HCT116 (cell line): Measurements from ENCODE around the gene GRIK1. TPM values are rescaled to one million over a fixed set of nuclear protein-coding genes. Genes with fewer than 3 reads are reported as not detected.

Source experiments
- ATAC-seq: fragments of 200-7000 bp; cut with Tn5 transposase; 2 replicates; pipeline ENCODE4 v1.9.1; 2020; ENCODE audit warnings: mild to moderate bottlenecking, moderate library complexity
- BruUV-seq: library from RNA; stranded (reverse); fragments of 400-500 nt; replicated peaks from 2 replicates; lab custom pipeline; 2021; lab: Mats Ljungman, UMichigan
- CTCF ChIA-PET: fragments of 300-600 bp; sonication (Branson Sonifier 250); formaldehyde crosslinking; loops from one replicate; lab custom pipeline; 2021; ENCODE audit warnings: antibody characterized with exemption; lab: Charles Lee
- POLR2A ChIA-PET: fragments of 300-600, 350-600 bp; sonication (Branson Sonifier 250); formaldehyde crosslinking; loops from one replicate; lab custom pipeline; 2021; ENCODE audit warnings: antibody characterized with exemption; lab: Charles Lee
- RAD21 ChIA-PET, 2 experiments: fragments of 300-600 bp; sonication (Branson Sonifier 250); formaldehyde crosslinking; loops; one replicate each; lab custom pipeline; 2023; ENCODE audit warnings: low total read pairs in 2 of 2; ENCODE audit not compliant: uncharacterized antibody in 2 of 2, unreplicated experiment in 2 of 2, low non-redundant PET in 1 of 2; lab: Charles Lee
- DNase-seq: peaks from one replicate; pipeline ENCODE4 v3.0.0-alpha.2; 2010; ENCODE audit warnings: low read depth, low spot score
- H2AFZ ChIP-seq: fragments of 200-600 bp; shearing (Covaris generic), sonication (generic); 2 replicates; pipeline ENCODE4 v1.6.1; 2017; ENCODE audit warnings: low read depth, mixed run types, mixed read lengths, antibody characterized with exemption, low read length; ENCODE audit not compliant: poor library complexity, severe bottlenecking
- H3K27ac ChIP-seq: 2 replicates; pipeline ENCODE4 v1.5.1; 2012; ENCODE audit warnings: low read depth, low read length
- H3K27me3 ChIP-seq: fragments of 200-600 bp; sonication (generic); 2 replicates; pipeline ENCODE4 v1.6.1; 2016; ENCODE audit warnings: mixed run types, low read length, mixed read lengths; ENCODE audit not compliant: insufficient read depth
- H3K36me3 ChIP-seq, 2 experiments: fragments of 200-500 bp in 1 of 2; fragments of 200-600 bp in 1 of 2; sonication (Bioruptor generic) in 1 of 2; sonication (generic) in 1 of 2; 2 replicates each; pipeline versions ENCODE4 v1.5.1 to v1.6.1; 2014 to 2016; ENCODE audit warnings: low read length in 2 of 2, inconsistent platforms in 1 of 2, mixed read lengths in 1 of 2, mixed run types in 1 of 2; ENCODE audit not compliant: insufficient read depth in 2 of 2, control insufficient read depth in 1 of 2
- H3K4me1 ChIP-seq, 2 experiments: fragments of 200-600 bp in 1 of 2; sonication (generic) in 1 of 2; 2 replicates each; pipeline versions ENCODE4 v1.5.1 to v1.6.1; 2012 to 2017; ENCODE audit warnings: low read length in 2 of 2, inconsistent platforms in 1 of 2, mild to moderate bottlenecking in 1 of 2, mixed read lengths in 1 of 2, mixed run types in 1 of 2, moderate library complexity in 1 of 2; ENCODE audit not compliant: insufficient read depth in 2 of 2, control insufficient read depth in 1 of 2
- H3K4me2 ChIP-seq: fragments of 200-600 bp; sonication (generic); 2 replicates; pipeline ENCODE4 v1.6.1; 2017; ENCODE audit warnings: mixed run types, low read length, mixed read lengths
- H3K4me3 ChIP-seq, 2 experiments: fragments of 200-600 bp in 1 of 2; sonication (generic) in 1 of 2; replicated peaks in 1 of 2; 2 replicates each; pipeline ENCODE4 v1.5.1; 2011 to 2016; ENCODE audit warnings: low read length in 2 of 2, control low read depth in 1 of 2, low read depth in 1 of 2, mild to moderate bottlenecking in 1 of 2, mixed read lengths in 1 of 2, mixed run types in 1 of 2
- H3K79me2 ChIP-seq: fragments of 200-600 bp; sonication (generic); 2 replicates; pipeline ENCODE4 v1.6.1; 2017; ENCODE audit warnings: mild to moderate bottlenecking, mixed run types, low read length, moderate library complexity, mixed read lengths; ENCODE audit not compliant: insufficient read depth
- H3K9ac ChIP-seq: fragments of 200-600 bp; sonication (generic); 2 replicates; pipeline ENCODE4 v1.6.1; 2016; ENCODE audit warnings: low read length, mixed read lengths
- H3K9me2 ChIP-seq: fragments of 200-600 bp; sonication (generic), shearing (Covaris generic); 2 replicates; pipeline ENCODE4 v1.6.1; 2017; ENCODE audit warnings: mixed run types, mild to moderate bottlenecking, moderate library complexity; ENCODE audit not compliant: insufficient read depth
- H3K9me3 ChIP-seq, 2 experiments: fragments of 200-500 bp in 1 of 2; fragments of 200-600 bp in 1 of 2; sonication (Bioruptor generic) in 1 of 2; sonication (generic) in 1 of 2; 2 replicates each; pipeline ENCODE4 v1.6.1; 2014 to 2017; ENCODE audit warnings: low read length in 2 of 2, mixed read lengths in 2 of 2, inconsistent platforms in 1 of 2, low read depth in 1 of 2, mild to moderate bottlenecking in 1 of 2, mixed run types in 1 of 2, moderate library complexity in 1 of 2; ENCODE audit not compliant: control insufficient read depth in 1 of 2, insufficient read depth in 1 of 2
- H4K20me1 ChIP-seq: fragments of 200-600 bp; sonication (generic), shearing (Covaris generic); 2 replicates; pipeline ENCODE4 v1.6.1; 2017; ENCODE audit warnings: mixed run types, mild to moderate bottlenecking, moderate library complexity; ENCODE audit not compliant: insufficient read depth
- CEBPB ChIP-seq: IDR thresholded peaks from 2 replicates; pipeline ENCODE4 v1.6.1; 2012; ENCODE audit warnings: low read depth
- CTCF ChIP-seq, 3 experiments: fragments of 200-600 bp in 1 of 3; sonication (generic) in 1 of 3; IDR thresholded peaks in 2 of 3; conservative IDR thresholded peaks in 1 of 3; 2 replicates each; pipeline ENCODE4 v1.5.1; 2012 to 2017; ENCODE audit warnings: low read depth in 2 of 3, low read length in 2 of 3, antibody characterized with exemption in 1 of 3, borderline replicate concordance in 1 of 3, control low read depth in 1 of 3, mild to moderate bottlenecking in 1 of 3, mixed read lengths in 1 of 3, mixed run types in 1 of 3, moderate library complexity in 1 of 3; ENCODE audit not compliant: insufficient read depth in 1 of 3
- EZH2 ChIP-seq: fragments of 200-600 bp; sonication (generic); IDR thresholded peaks from 2 replicates; pipeline ENCODE4 v1.6.1; 2017; ENCODE audit warnings: antibody characterized with exemption, mixed run types
- EZH2phosphoT487 ChIP-seq: fragments of 200-600 bp; IDR thresholded peaks from 2 replicates; pipeline ENCODE4 v1.6.1; 2018; ENCODE audit warnings: antibody characterized with exemption, borderline replicate concordance
- POLR2AphosphoS5 ChIP-seq: IDR thresholded peaks from 2 replicates; pipeline ENCODE4 v1.6.1; 2011; ENCODE audit warnings: mild to moderate bottlenecking, low read depth, low read length, moderate library complexity
- RAD21 ChIP-seq: IDR thresholded peaks from 2 replicates; pipeline ENCODE4 v1.6.1; 2012; ENCODE audit warnings: low read depth, mild to moderate bottlenecking
- TCF7L2 ChIP-seq: IDR thresholded peaks from 2 replicates; pipeline ENCODE4 v1.7.0; 2011; ENCODE audit warnings: borderline replicate concordance, inconsistent platforms; ENCODE audit not compliant: insufficient read depth, insufficient read length; ENCODE audit errors: extremely low read depth
- YY1 ChIP-seq: IDR thresholded peaks from 2 replicates; pipeline ENCODE4 v1.6.1; 2011; ENCODE audit warnings: low read length, low read depth, moderate library complexity, mild to moderate bottlenecking; ENCODE audit not compliant: insufficient replicate concordance; ENCODE audit errors: extremely low read depth
- intact Hi-C: fragments of 100-400 bp; cut with micrococcal nuclease; formaldehyde crosslinking; loops from 2 replicates; pipeline ENCODE4 v1.10.0; 2022
- total RNA-seq: library from RNA; stranded (reverse); gene quantifications from one replicate; pipeline ENCODE4 v1.2.1, GENCODE V29; 2021; ENCODE audit not compliant: unreplicated experiment
- TF ChIP-seq, protein P1 (sequence below): IDR thresholded peaks from 2 replicates; pipeline ENCODE4 v1.6.1; 2012; ENCODE audit warnings: low read depth

The GRIK1 gene
- total RNA-seq, 1 experiment from 2014 or later: not detected

GRCh38 chr21:29832217-29832616 is 107.6 kb downstream of the GRIK1 start:
- Histone ChIP-seq H3K36me3 (no peaks in the 10 kb centered on the region), H3K79me2 (no peaks in the 10 kb centered on the region), H3K27ac (no peak overlapping the region), H3K9me2 (no peaks in the 10 kb centered on the region), H2AFZ (no peak overlapping the region), H4K20me1 (no peaks in the 10 kb centered on the region), H3K9me3 (peaks cover 8 to 13% of the 10 kb centered on the region in 2 experiments; a peak in 2 of 4 replicates), H3K4me2 (no peak overlapping the region), H3K9ac (no peak overlapping the region), H3K4me1 (no peaks in the 10 kb centered on the region), H3K4me3 (no peak overlapping the region), H3K27me3 (no peaks in the 10 kb centered on the region)
- intact Hi-C loops: no loop called here
- BruUV-seq: no TSS peak
- DNase-seq (no peak), ATAC-seq (no peak)
- RAD21 ChIA-PET: no interaction called here
- POLR2A ChIA-PET: no interaction called here
- CTCF ChIA-PET: no interaction called here
- TF ChIP-seq EZH2phosphoT487 (no peak), EZH2 (no peak), YY1 (no peak), RAD21 (no peak), TCF7L2 (no peak), CEBPB (no peak), CTCF (IDR thresholded peaks at IDR 0.05 in 2 of 3, conservative IDR thresholded peaks at IDR 0.05 in 1 of 3; ENCODE audit: borderline replicate concordance in 1 of 3, insufficient read depth in 1 of 3, low read depth in 2 of 3, low read length in 2 of 3) (no peak), POLR2AphosphoS5 (no peak)
- TF ChIP-seq, protein P1, sequence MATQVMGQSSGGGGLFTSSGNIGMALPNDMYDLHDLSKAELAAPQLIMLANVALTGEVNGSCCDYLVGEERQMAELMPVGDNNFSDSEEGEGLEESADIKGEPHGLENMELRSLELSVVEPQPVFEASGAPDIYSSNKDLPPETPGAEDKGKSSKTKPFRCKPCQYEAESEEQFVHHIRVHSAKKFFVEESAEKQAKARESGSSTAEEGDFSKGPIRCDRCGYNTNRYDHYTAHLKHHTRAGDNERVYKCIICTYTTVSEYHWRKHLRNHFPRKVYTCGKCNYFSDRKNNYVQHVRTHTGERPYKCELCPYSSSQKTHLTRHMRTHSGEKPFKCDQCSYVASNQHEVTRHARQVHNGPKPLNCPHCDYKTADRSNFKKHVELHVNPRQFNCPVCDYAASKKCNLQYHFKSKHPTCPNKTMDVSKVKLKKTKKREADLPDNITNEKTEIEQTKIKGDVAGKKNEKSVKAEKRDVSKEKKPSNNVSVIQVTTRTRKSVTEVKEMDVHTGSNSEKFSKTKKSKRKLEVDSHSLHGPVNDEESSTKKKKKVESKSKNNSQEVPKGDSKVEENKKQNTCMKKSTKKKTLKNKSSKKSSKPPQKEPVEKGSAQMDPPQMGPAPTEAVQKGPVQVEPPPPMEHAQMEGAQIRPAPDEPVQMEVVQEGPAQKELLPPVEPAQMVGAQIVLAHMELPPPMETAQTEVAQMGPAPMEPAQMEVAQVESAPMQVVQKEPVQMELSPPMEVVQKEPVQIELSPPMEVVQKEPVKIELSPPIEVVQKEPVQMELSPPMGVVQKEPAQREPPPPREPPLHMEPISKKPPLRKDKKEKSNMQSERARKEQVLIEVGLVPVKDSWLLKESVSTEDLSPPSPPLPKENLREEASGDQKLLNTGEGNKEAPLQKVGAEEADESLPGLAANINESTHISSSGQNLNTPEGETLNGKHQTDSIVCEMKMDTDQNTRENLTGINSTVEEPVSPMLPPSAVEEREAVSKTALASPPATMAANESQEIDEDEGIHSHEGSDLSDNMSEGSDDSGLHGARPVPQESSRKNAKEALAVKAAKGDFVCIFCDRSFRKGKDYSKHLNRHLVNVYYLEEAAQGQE: no peak
